MM.1S (cell line): ENCODE measurements around the gene HOXA13.

Source experiments
- DNase-seq: peaks from one replicate; pipeline ENCODE4 v3.0.0-alpha.2; 2015
- H2AFZ ChIP-seq: fragments of 300-600 bp; sonication (generic); 2 replicates; pipeline ENCODE4 v1.6.0; 2016; ENCODE audit warnings: antibody characterized with exemption, low read length
- H3F3A ChIP-seq: fragments of 300-600 bp; sonication (generic); 2 replicates; pipeline ENCODE4 v1.6.1; 2016; ENCODE audit warnings: mild to moderate bottlenecking, antibody characterized with exemption, low read length, moderate library complexity, mixed read lengths; ENCODE audit not compliant: insufficient read depth
- H3K27ac ChIP-seq: fragments of 300-600 bp; sonication (generic); 2 replicates; pipeline ENCODE4 v1.5.1; 2016; ENCODE audit warnings: mild to moderate bottlenecking, low read length
- H3K27me3 ChIP-seq: fragments of 300-600 bp; sonication (generic); replicated peaks from 2 replicates; pipeline ENCODE4 v1.6.0; 2016; ENCODE audit warnings: low read length; ENCODE audit not compliant: insufficient read depth
- H3K36me3 ChIP-seq: fragments of 300-600 bp; sonication (generic); replicated peaks from 2 replicates; pipeline ENCODE4 v1.6.1; 2016; ENCODE audit warnings: mild to moderate bottlenecking, low read length, mixed read lengths; ENCODE audit not compliant: insufficient read depth
- H3K4me1 ChIP-seq: fragments of 300-600 bp; sonication (generic); 2 replicates; pipeline ENCODE4 v1.6.1; 2016; ENCODE audit warnings: low read length, mixed read lengths
- H3K4me2 ChIP-seq: fragments of 300-600 bp; sonication (generic); 2 replicates; pipeline ENCODE4 v1.6.0; 2016; ENCODE audit warnings: low read depth, low read length
- H3K4me3 ChIP-seq: fragments of 300-600 bp; sonication (generic); 2 replicates; pipeline ENCODE4 v1.5.1; 2016; ENCODE audit warnings: low read length, mixed read lengths
- H3K79me2 ChIP-seq: fragments of 300-600 bp; sonication (generic); 2 replicates; pipeline ENCODE4 v1.6.1; 2016; ENCODE audit warnings: mixed run types, low read length, mixed read lengths
- H3K9ac ChIP-seq: fragments of 300-600 bp; sonication (generic); 2 replicates; pipeline ENCODE4 v1.6.1; 2016; ENCODE audit warnings: low read length, mixed read lengths
- H3K9me2 ChIP-seq: fragments of 300-600 bp; sonication (generic); replicated peaks from 2 replicates; pipeline ENCODE4 v1.6.1; 2016; ENCODE audit warnings: mild to moderate bottlenecking, low read length, mixed read lengths; ENCODE audit not compliant: insufficient read depth
- H3K9me3 ChIP-seq: fragments of 300-600 bp; sonication (generic); replicated peaks from 2 replicates; pipeline ENCODE4 v1.6.1; 2016; ENCODE audit warnings: mild to moderate bottlenecking, low read length, mixed read lengths; ENCODE audit not compliant: insufficient read depth
- H4K20me1 ChIP-seq: fragments of 300-600 bp; sonication (generic); 2 replicates; pipeline ENCODE4 v1.6.1; 2016; ENCODE audit warnings: mild to moderate bottlenecking, low read length, moderate library complexity, mixed read lengths; ENCODE audit not compliant: insufficient read depth
- CTCF ChIP-seq: fragments of 300-600 bp; sonication (generic); IDR thresholded peaks from 2 replicates; pipeline ENCODE4 v1.5.1; 2016; ENCODE audit warnings: antibody characterized with exemption, low read length, mixed read lengths
- EZH2 ChIP-seq: fragments of 300-600 bp; sonication (generic); optimal IDR thresholded peaks from 2 replicates; pipeline ENCODE3; 2017; ENCODE audit warnings: low read depth, mild to moderate bottlenecking, antibody characterized with exemption, low read length, mixed read lengths
- EZH2phosphoT487 ChIP-seq: fragments of 300-600 bp; sonication (generic); IDR thresholded peaks from 2 replicates; pipeline ENCODE4 v1.6.1; 2018; ENCODE audit warnings: antibody characterized with exemption, low read length

HOXA13 gene

GRCh38 chr7:27247452-27248426 is 47.8 kb upstream of the HOXA13 start:
- no peaks in the 10 kb centered on the region for H3K4me1 ChIP-seq
- no peaks in the 10 kb centered on the region for H3K9me2 ChIP-seq
- H3K9me3 ChIP-seq, result no peaks in the 10 kb centered on the region
- no peak overlapping the region for H3K4me3 ChIP-seq
- H3F3A ChIP-seq, result no peaks in the 10 kb centered on the region
- no peak overlapping the region for H3K9ac ChIP-seq
- H3K79me2 ChIP-seq, result no peaks in the 10 kb centered on the region
- DNase-seq, result no peak
- H3K27me3 ChIP-seq, result peaks cover 39% of the 10 kb centered on the region
- H3K36me3 ChIP-seq, result no peaks in the 10 kb centered on the region
- H3K4me2 ChIP-seq, result no peak overlapping the region
- TF ChIP-seq CTCF (no peak), EZH2 (no peak), EZH2phosphoT487 (no peak)
- no peak overlapping the region for H2AFZ ChIP-seq
- H3K27ac ChIP-seq, result no peak overlapping the region
- H4K20me1 ChIP-seq, result no peaks in the 10 kb centered on the region

DNA sequence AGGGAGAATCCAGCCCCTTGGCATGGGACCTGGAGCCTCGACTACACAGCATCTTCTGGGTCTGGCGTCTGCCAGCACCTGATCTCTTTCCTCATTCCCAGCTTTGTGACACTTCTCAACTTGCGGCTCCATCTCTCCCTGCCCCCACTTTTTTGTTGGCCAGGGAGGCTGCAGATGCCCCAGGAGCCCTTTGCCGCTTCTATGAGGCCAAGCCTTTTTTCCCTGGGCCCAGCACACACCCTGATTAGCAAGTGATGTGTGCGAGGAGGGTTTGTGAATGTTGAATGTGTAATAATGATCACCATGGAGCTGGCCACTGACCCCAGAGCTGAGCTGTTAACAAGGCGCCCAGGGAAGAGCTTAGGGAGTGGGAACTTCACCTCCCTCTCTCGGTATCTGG is 47.1 kb upstream of the HOXA13 start:
- no peaks in the 10 kb centered on the region for H3K4me1 ChIP-seq
- H3F3A ChIP-seq, result no peaks in the 10 kb centered on the region
- no peak overlapping the region for H2AFZ ChIP-seq
- no peak overlapping the region for H3K9ac ChIP-seq
- H3K4me3 ChIP-seq, result no peak overlapping the region
- no peak for DNase-seq
- H3K27me3 ChIP-seq, result peaks cover 46% of the 10 kb centered on the region
- no peaks in the 10 kb centered on the region for H4K20me1 ChIP-seq
- no peaks in the 10 kb centered on the region for H3K9me2 ChIP-seq
- H3K9me3 ChIP-seq, result no peaks in the 10 kb centered on the region
- no peaks in the 10 kb centered on the region for H3K36me3 ChIP-seq
- H3K4me2 ChIP-seq, result no peak overlapping the region
- H3K79me2 ChIP-seq, result no peaks in the 10 kb centered on the region
- no peak for TF ChIP-seq CTCF
- no peak for TF ChIP-seq EZH2
- no peak for TF ChIP-seq EZH2phosphoT487
- no peak overlapping the region for H3K27ac ChIP-seq

DNA sequence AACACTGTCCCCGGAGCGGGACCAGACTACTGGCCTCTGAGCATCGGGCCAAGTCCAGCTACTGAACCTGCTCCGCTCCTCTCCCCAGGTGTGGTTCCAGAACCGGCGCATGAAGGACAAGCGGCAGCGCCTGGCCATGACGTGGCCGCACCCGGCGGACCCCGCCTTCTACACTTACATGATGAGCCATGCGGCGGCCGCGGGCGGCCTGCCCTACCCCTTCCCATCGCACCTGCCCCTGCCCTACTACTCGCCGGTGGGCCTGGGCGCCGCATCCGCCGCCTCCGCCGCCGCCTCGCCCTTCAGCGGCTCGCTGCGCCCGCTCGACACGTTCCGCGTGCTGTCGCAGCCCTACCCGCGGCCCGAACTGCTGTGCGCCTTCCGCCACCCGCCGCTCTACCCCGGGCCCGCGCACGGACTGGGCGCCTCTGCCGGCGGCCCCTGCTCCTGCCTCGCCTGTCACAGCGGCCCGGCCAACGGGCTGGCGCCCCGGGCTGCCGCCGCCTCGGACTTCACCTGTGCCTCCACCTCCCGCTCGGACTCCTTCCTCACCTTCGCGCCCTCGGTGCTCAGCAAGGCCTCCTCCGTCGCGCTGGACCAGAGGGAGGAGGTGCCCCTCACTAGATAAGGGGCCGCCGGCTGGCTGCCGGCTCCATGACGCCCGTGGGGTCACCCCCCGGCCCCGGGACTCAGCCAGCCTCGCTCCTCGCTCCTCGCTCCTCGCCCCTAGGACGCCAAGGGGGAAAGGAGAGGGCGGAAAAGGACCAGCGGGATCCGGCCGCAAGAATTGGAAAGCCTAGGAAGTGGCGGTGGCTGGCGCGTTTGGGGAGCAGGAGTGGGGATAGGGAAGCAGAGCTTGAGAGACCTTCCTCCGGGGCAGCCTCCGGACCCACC is 46.2 kb upstream of the HOXA13 start:
- Histone ChIP-seq H3K4me3 (no peak overlapping the region), H3K27ac (no peak overlapping the region), H3K79me2 (no peaks in the 10 kb centered on the region), H3F3A (no peaks in the 10 kb centered on the region), H3K9ac (no peak overlapping the region), H2AFZ (no peak overlapping the region), H3K4me2 (no peak overlapping the region), H3K27me3 (peaks cover 53% of the 10 kb centered on the region), H3K4me1 (no peaks in the 10 kb centered on the region), H3K36me3 (no peaks in the 10 kb centered on the region), H4K20me1 (no peaks in the 10 kb centered on the region), H3K9me3 (no peaks in the 10 kb centered on the region), H3K9me2 (no peaks in the 10 kb centered on the region)
- no peak for DNase-seq
- TF ChIP-seq EZH2 (no peak), CTCF (no peak), EZH2phosphoT487 (no peak)
